PC-3 (cell line): ENCODE results near the gene SOWAHC.

ENCODE experiments used
- CTCF ChIP-seq: fragments of 300-600 bp; sonication (generic); conservative IDR thresholded peaks from 2 replicates; pipeline ENCODE4 v1.5.1; 2017; ENCODE audit warnings: antibody characterized with exemption, low read depth, mild to moderate bottlenecking, low read length
- EZH2 ChIP-seq: fragments of 300-600 bp; sonication (generic); IDR thresholded peaks from one replicate; pipeline ENCODE4 v1.6.1; 2017; ENCODE audit warnings: antibody characterized with exemption, mild to moderate bottlenecking, low read length; ENCODE audit not compliant: unreplicated experiment
- EZH2phosphoT487 ChIP-seq: fragments of 300-600 bp; sonication (generic); IDR thresholded peaks from 2 replicates; pipeline ENCODE4 v1.6.1; 2018; ENCODE audit warnings: mild to moderate bottlenecking, antibody characterized with exemption, low read length, borderline replicate concordance

- no peak for TF ChIP-seq CTCF
- TF ChIP-seq EZH2phosphoT487: no peak
- TF ChIP-seq EZH2: no peak
Measured at GRCh38 chr2:109614715-109615636, 812 bp downstream of the SOWAHC start.
